ENCODE data around the gene CPVL. TPM values are rescaled to one million over a fixed set of nuclear protein-coding genes. Genes with fewer than 3 reads are reported as not detected.

The CPVL gene
- total and polyA plus RNA-seq, 2 of the 8 experiments (the other 6 are each of a cell fraction or from before 2014, with no cell fraction given) = 40.0 to 55.0 TPM

DNA sequence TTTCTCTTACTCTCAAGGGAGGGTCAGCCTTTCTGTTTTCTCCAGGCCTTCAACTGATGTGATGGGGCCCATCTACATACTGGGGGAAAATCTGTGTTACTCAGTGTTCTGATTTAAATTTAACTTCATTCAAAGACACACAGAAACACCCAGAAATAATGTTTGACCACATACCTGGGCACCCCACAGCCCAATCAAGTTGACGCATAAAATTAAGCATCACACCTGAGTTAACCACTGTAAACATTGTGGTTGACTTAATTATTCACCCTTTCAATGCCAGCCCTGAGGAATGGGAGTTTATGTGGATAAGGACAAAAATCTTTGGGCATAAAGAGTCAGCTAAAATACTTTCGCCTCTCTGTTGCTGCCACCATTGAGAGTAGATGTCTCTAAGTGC lies 38.3 kb upstream of the CPVL start (continued):
- no peak for TF ChIP-seq GABPA (IDR thresholded peaks at IDR 0.05; ENCODE audit: borderline replicate concordance, insufficient read depth, low read length)

All from H1 (cell line).